H1 (cell line): ENCODE measurements around the gene SKOR2. TPM values are rescaled to one million over a fixed set of nuclear protein-coding genes. Genes with fewer than 3 reads are reported as not detected.

Source experiments
- CTCF ChIA-PET: fragments of 300-600 bp; sonication (Branson Sonifier 250); formaldehyde crosslinking; loops from one replicate; lab custom pipeline; 2021; ENCODE audit not compliant: partially characterized antibody; lab: Charles Lee
- POLR2A ChIA-PET: fragments of 300-600 bp; sonication (Branson Sonifier 250); formaldehyde crosslinking; loops from one replicate; lab custom pipeline; 2021; ENCODE audit warnings: inconsistent platforms; ENCODE audit not compliant: partially characterized antibody; lab: Charles Lee
- DNase-seq, 2 experiments: peaks; one replicate each; pipeline versions ENCODE4 v3.0.0 to v3.0.0-alpha.2; 2010 to 2022; ENCODE audit warnings: low spot score in 2 of 2, low read depth in 1 of 2, mixed read lengths in 1 of 2
- FAIRE-seq: peaks from 2 replicates; lab custom pipeline; 2011; peaks lifted over from hg19 to GRCh38; lab: Jason Lieb, UNC
- H2AFZ ChIP-seq: 2 replicates; pipeline ENCODE4 v1.8.1; 2012; ENCODE audit warnings: low read length, inconsistent platforms
- H2AK5ac ChIP-seq: 2 replicates; pipeline ENCODE4 v1.6.1; 2013; ENCODE audit warnings: low read depth, low read length
- H2BK120ac ChIP-seq: replicated peaks from 2 replicates; pipeline ENCODE3; 2013; ENCODE audit warnings: low read depth, low read length, inconsistent platforms
- H2BK12ac ChIP-seq: 2 replicates; pipeline ENCODE4 v1.6.1; 2013; ENCODE audit warnings: low read depth, low read length
- H2BK15ac ChIP-seq: 2 replicates; pipeline ENCODE4 v1.6.1; 2013; ENCODE audit warnings: low read length
- H2BK20ac ChIP-seq: 2 replicates; pipeline ENCODE4 v1.6.1; 2013; ENCODE audit warnings: low read length
- H2BK5ac ChIP-seq: 2 replicates; pipeline ENCODE4 v1.6.1; 2013; ENCODE audit warnings: low read depth, low read length
- H3K14ac ChIP-seq: 2 replicates; pipeline ENCODE4 v1.6.1; 2013; ENCODE audit warnings: inconsistent platforms; ENCODE audit not compliant: insufficient read length
- H3K18ac ChIP-seq: 2 replicates; pipeline ENCODE4 v1.6.1; 2013; ENCODE audit warnings: low read length; ENCODE audit errors: extremely low read depth
- H3K23ac ChIP-seq: 2 replicates; pipeline ENCODE4 v1.6.1; 2013; ENCODE audit warnings: inconsistent platforms; ENCODE audit not compliant: insufficient read length
- H3K23me2 ChIP-seq: 2 replicates; pipeline ENCODE4 v1.6.1; 2013; ENCODE audit warnings: low read depth, low read length
- H3K27ac ChIP-seq: 2 replicates; pipeline ENCODE4 v1.6.1; 2011; ENCODE audit warnings: low read depth, low read length, inconsistent platforms
- H3K27me3 ChIP-seq, 4 experiments: replicated peaks in 1 of 4; 1 replicate in 1 of 4; 2 replicates in 3 of 4; pipeline versions ENCODE4 v1.6.1 to v1.8.1; 2011 to 2013; ENCODE audit warnings: low read length in 3 of 4, mild to moderate bottlenecking in 3 of 4, inconsistent platforms in 2 of 4, mixed read lengths in 2 of 4, moderate library complexity in 1 of 4; ENCODE audit not compliant: control insufficient read depth in 3 of 4, insufficient read depth in 3 of 4; ENCODE audit errors: extremely low read depth in 1 of 4
- H3K36me3 ChIP-seq, 4 experiments: 2 replicates each; pipeline versions ENCODE4 v1.6.1 to v1.8.1; 2011 to 2013; ENCODE audit warnings: mild to moderate bottlenecking in 4 of 4, low read length in 3 of 4, moderate library complexity in 2 of 4, control low read depth in 1 of 4, inconsistent platforms in 1 of 4; ENCODE audit not compliant: insufficient read depth in 4 of 4, control insufficient read depth in 2 of 4
- H3K4ac ChIP-seq: replicated peaks from 2 replicates; pipeline ENCODE3; 2013; ENCODE audit warnings: low read length, low read depth, mixed read lengths, inconsistent platforms; ENCODE audit not compliant: insufficient read length
- H3K4me1 ChIP-seq, 4 experiments: replicated peaks in 1 of 4; 1 replicate in 1 of 4; 2 replicates in 3 of 4; pipeline versions ENCODE4 v1.6.1 to v1.8.1; 2011 to 2013; ENCODE audit warnings: low read length in 3 of 4, inconsistent platforms in 2 of 4, mixed read lengths in 1 of 4; ENCODE audit not compliant: insufficient read depth in 4 of 4, control insufficient read depth in 3 of 4
- H3K4me2 ChIP-seq, 2 experiments: 2 replicates each; pipeline versions ENCODE4 v1.6.1 to v1.8.1; 2011 to 2013; ENCODE audit warnings: low read depth in 2 of 2, low read length in 2 of 2, control low read depth in 1 of 2, inconsistent platforms in 1 of 2, mild to moderate bottlenecking in 1 of 2; ENCODE audit not compliant: insufficient read depth in 1 of 2
- H3K4me3 ChIP-seq, 4 experiments: fragments of 200-600, 300-600 bp in 1 of 4; sonication (generic), shearing (Covaris generic), sonication (Bioruptor Twin) in 1 of 4; 2 replicates each; pipeline versions ENCODE4 v1.5.1 to v1.8.1; 2011 to 2016; ENCODE audit warnings: low read length in 4 of 4, low read depth in 3 of 4, control low read depth in 2 of 4, inconsistent platforms in 2 of 4, mild to moderate bottlenecking in 2 of 4, mixed read lengths in 1 of 4, moderate library complexity in 1 of 4; ENCODE audit not compliant: insufficient read depth in 2 of 4; ENCODE audit errors: extremely low read depth in 1 of 4
- H3K56ac ChIP-seq: replicated peaks from 2 replicates; pipeline ENCODE3; 2013; ENCODE audit warnings: low read depth, mild to moderate bottlenecking, mixed read lengths, low read length, inconsistent platforms; ENCODE audit not compliant: insufficient read length
- H3K79me1 ChIP-seq: 2 replicates; pipeline ENCODE4 v1.6.1; 2013; ENCODE audit warnings: low read depth, low read length, control low read depth
- H3K79me2 ChIP-seq, 2 experiments: 2 replicates each; pipeline versions ENCODE4 v1.6.1 to v1.8.1; 2012 to 2013; ENCODE audit warnings: low read length in 2 of 2, mild to moderate bottlenecking in 2 of 2, inconsistent platforms in 1 of 2; ENCODE audit not compliant: insufficient read depth in 2 of 2, control insufficient read depth in 1 of 2
- H3K9ac ChIP-seq, 4 experiments: replicated peaks in 1 of 4; 1 replicate in 1 of 4; 2 replicates in 3 of 4; pipeline versions ENCODE4 v1.6.1 to v1.8.1; 2011 to 2013; ENCODE audit warnings: low read depth in 3 of 4, low read length in 3 of 4, control low read depth in 2 of 4, mild to moderate bottlenecking in 2 of 4, moderate library complexity in 2 of 4, inconsistent platforms in 1 of 4; ENCODE audit errors: extremely low read depth in 1 of 4
- H3K9me3 ChIP-seq, 2 experiments: 2 replicates each; pipeline versions ENCODE4 v1.6.1 to v1.8.1; 2012 to 2013; ENCODE audit warnings: mild to moderate bottlenecking in 2 of 2, moderate library complexity in 2 of 2, control low read depth in 1 of 2, inconsistent platforms in 1 of 2, low read depth in 1 of 2, low read length in 1 of 2, mixed read lengths in 1 of 2; ENCODE audit not compliant: insufficient read depth in 2 of 2
- H4K20me1 ChIP-seq, 2 experiments: replicated peaks in 1 of 2; 2 replicates each; pipeline versions ENCODE3 to v1.8.1; 2011 to 2013; ENCODE audit warnings: inconsistent platforms in 2 of 2, low read length in 2 of 2, mild to moderate bottlenecking in 1 of 2; ENCODE audit not compliant: insufficient read depth in 2 of 2, control insufficient read depth in 1 of 2
- H4K5ac ChIP-seq: 2 replicates; pipeline ENCODE4 v1.6.1; 2013; ENCODE audit warnings: low read length, low read depth, mixed read lengths, inconsistent platforms; ENCODE audit not compliant: insufficient read length
- H4K8ac ChIP-seq: 2 replicates; pipeline ENCODE4 v1.8.0; 2013; ENCODE audit warnings: mild to moderate bottlenecking, moderate library complexity, low read length, inconsistent platforms; ENCODE audit not compliant: insufficient read depth; ENCODE audit errors: extremely low read depth
- H4K91ac ChIP-seq: replicated peaks from 2 replicates; pipeline ENCODE3; 2013; ENCODE audit warnings: low read length, mixed read lengths, inconsistent platforms; ENCODE audit not compliant: insufficient read length
- ATF3 ChIP-seq: IDR thresholded peaks from 2 replicates; pipeline ENCODE4 v1.6.1; 2011; ENCODE audit warnings: low read depth, mild to moderate bottlenecking, low read length; ENCODE audit not compliant: insufficient read depth
- E2F6 ChIP-seq: IDR thresholded peaks from 2 replicates; pipeline ENCODE4 v1.6.1; 2012; ENCODE audit warnings: inconsistent platforms
- RXRA ChIP-seq: IDR thresholded peaks from 2 replicates; pipeline ENCODE4 v1.6.1; 2011; ENCODE audit warnings: low read depth, mild to moderate bottlenecking, low read length, moderate library complexity; ENCODE audit not compliant: insufficient read depth
- SAP30 ChIP-seq: fragments of 300-600 bp; sonication (generic); IDR thresholded peaks from 2 replicates; pipeline ENCODE4 v1.7.1; 2012; ENCODE audit warnings: low read length, moderate library complexity, mild to moderate bottlenecking, inconsistent platforms; ENCODE audit not compliant: insufficient read depth, insufficient replicate concordance
- SP4 ChIP-seq: IDR thresholded peaks from 2 replicates; pipeline ENCODE4 v1.6.1; 2012; ENCODE audit warnings: low read length, inconsistent platforms
- USF2 ChIP-seq: IDR thresholded peaks from 2 replicates; pipeline ENCODE4 v1.6.1; 2011; ENCODE audit warnings: low read length, improper control_type of control experiment
- ZNF274 ChIP-seq: IDR thresholded peaks from 2 replicates; pipeline ENCODE4 v1.7.0; 2012; ENCODE audit warnings: low read length, borderline replicate concordance; ENCODE audit errors: extremely low read depth
- WGBS, 2 experiments: shearing (Covaris generic) in 1 of 2; methylation state at CpG; one replicate each; pipeline versions ENCODE4 v1.1.6 to v1.1.7; 2013 to 2015; ENCODE audit warnings: low lambda C conversion rate in 2 of 2, mixed read lengths in 2 of 2, inconsistent platforms in 1 of 2, low coverage in 1 of 2, missing lambda C conversion rate in 1 of 2; ENCODE audit not compliant: insufficient replicate concordance in 2 of 2, insufficient coverage in 1 of 2, insufficient read length in 1 of 2; ENCODE audit errors: extremely low coverage in 1 of 2, missing lambda C conversion rate in 1 of 2; 5-methylcytosine and 5-hydroxymethylcytosine counted together
- polyA plus RNA-seq, 7 experiments: library from polyadenylated mRNA; depleted of rRNA in 3 of 7; stranded (reverse) in 5 of 7; unstranded in 2 of 7; fragments of >200 nt in 5 of 7; fragments of 200-250 nt in 2 of 7; gene quantifications; 1 replicate in 5 of 7; 2 replicates in 1 of 7; 4 replicates in 1 of 7; pipeline versions ENCODE4 v1.2.1 to v1.2.3, GENCODE V29; 2011 to 2013; ENCODE audit warnings: missing spikeins in 2 of 7, mixed read lengths in 2 of 7
- total RNA-seq: library from RNA; stranded (reverse); fragmentation: NEBNext Ultra II Directional; extraction: Animal tissue kit (Norgen Biotek cat#: 25700); gene quantifications from 2 replicates; pipeline ENCODE4 v1.2.1, GENCODE V29; 2021

SKOR2 gene
- total and polyA plus RNA-seq, 2 of the 8 experiments (the other 6 are each of a cell fraction or from before 2014, with no cell fraction given): 0.05 to 0.11 TPM

GRCh38 chr18:47172476-47172875, 79.0 kb downstream of the SKOR2 start:
- Histone ChIP-seq H4K5ac (no peak overlapping the region), H3K18ac (no peak overlapping the region), H2BK12ac (no peak overlapping the region), H3K36me3 (peaks cover 0 to 2% (median 0%) of the 10 kb centered on the region in 4 experiments; a peak in 1 of 8 replicates), H2BK5ac (no peak overlapping the region), H3K4me3 (no peak overlapping the region), H4K91ac (no peak overlapping the region), H2BK120ac (no peak overlapping the region), H2BK20ac (no peak overlapping the region), H2BK15ac (no peak overlapping the region), H3K27me3 (no peaks in the 10 kb centered on the region), H2AFZ (no peak overlapping the region)
- TF ChIP-seq RXRA (no peak), ZNF274 (no peak), SAP30 (no peak), USF2 (no peak), ATF3 (no peak), E2F6 (no peak), SP4 (no peak)
- TF ChIP-seq, all 59 proteins: peak for 0
- Histone ChIP-seq H3K9ac (no peak overlapping the region), H3K23ac (no peak overlapping the region), H4K8ac (no peak overlapping the region), H3K4ac (no peak overlapping the region), H3K56ac (no peak overlapping the region), H3K23me2 (no peaks in the 10 kb centered on the region; the same call in 1 of the 2 replicates), H3K79me2 (peaks cover 0 to 59% of the 10 kb centered on the region in 2 experiments; a peak in 3 of 4 replicates), H2AK5ac (no peak overlapping the region), H3K79me1 (peaks cover 5% of the 10 kb centered on the region), H3K4me2 (no peak overlapping the region), H3K4me1 (peaks cover 3 to 5% (median 4%) of the 10 kb centered on the region in 4 experiments; a peak in 5 of 7 replicates), H4K20me1 (peaks cover 0 to 7% of the 10 kb centered on the region in 2 experiments), H3K9me3 (no peaks in the 10 kb centered on the region), H3K27ac (no peak overlapping the region), H3K14ac (no peak overlapping the region)
- WGBS, 2 experiments: 88% methylated on average over 2 of the region's 2 CpGs; no CpG with 5 or more reads in 1 of the 2 experiments
- no peak for FAIRE-seq
- DNase-seq: no peak
- ChIA-PET POLR2A (interaction anchor here (1.7 kb wide), 1 partner anchor 11 kb away, joined by 3 read pairs; no protein-coding TSS in a partner anchor), CTCF (interaction anchor here (1.4 kb wide), 1 partner anchor 32 kb away, joined by 8 read pairs; no protein-coding TSS in a partner anchor)
